Esophagus squamous epithelium (tissue), 5 donors: ENCODE results near the gene SPTLC2. TPM values are rescaled to one million over a fixed set of nuclear protein-coding genes. Genes with fewer than 3 reads are reported as not detected.
"Not testable (repeated sequence)": the region's sequence is repeated elsewhere in the genome, so short reads cannot be mapped to it uniquely, and the experiment has no call there.

ENCODE experiments used
- DNase-seq: peaks from one replicate; lab custom pipeline; 2025; lab: John Stamatoyannopoulos, UW
- H3K27ac ChIP-seq, 4 donors: fragments of 200-600 bp; sonication (generic); one replicate each; pipeline ENCODE4 v1.5.1; 2016 to 2019; ENCODE audit warnings: mild to moderate bottlenecking in 1 of 4
- H3K27me3 ChIP-seq, 4 donors: fragments of 200-600 bp; sonication (generic); 1 replicate in 3 of 4; 2 replicates in 1 of 4; pipeline versions ENCODE4 v1.5.1 to v1.6.0; 2017 to 2021; ENCODE audit warnings: antibody characterized with exemption in 1 of 4
- H3K36me3 ChIP-seq, 3 donors: fragments of 200-600 bp; sonication (generic); one replicate each; pipeline ENCODE4 v1.5.1; 2016 to 2019
- H3K4me1 ChIP-seq, 3 donors: fragments of 200-600 bp; sonication (generic); one replicate each; pipeline ENCODE4 v1.5.1; 2017 to 2019
- H3K4me3 ChIP-seq, 4 donors: fragments of 200-600 bp; sonication (generic); 1 replicate in 3 of 4; 2 replicates in 1 of 4; pipeline ENCODE4 v1.5.1; 2016 to 2019; ENCODE audit warnings: mild to moderate bottlenecking in 2 of 4, moderate library complexity in 1 of 4
- H3K9me3 ChIP-seq, 3 donors: fragments of 200-600 bp; sonication (generic); one replicate each; pipeline ENCODE4 v1.5.1; 2016 to 2019
- CTCF ChIP-seq, 6 experiments: fragments of 450-650 bp in 4 of 6; fragments of 200-600 bp in 2 of 6; sonication (generic) in 2 of 6; IDR thresholded peaks; one replicate each; pipeline ENCODE4 v1.5.1; 2016 to 2019; ENCODE audit warnings: antibody characterized with exemption in 6 of 6, mild to moderate bottlenecking in 4 of 6, moderate library complexity in 4 of 6
- POLR2A ChIP-seq, 4 donors: fragments of 450-650 bp; IDR thresholded peaks; one replicate each; pipeline ENCODE4 v1.6.1; 2017; ENCODE audit warnings: antibody characterized with exemption in 4 of 4, mild to moderate bottlenecking in 4 of 4, moderate library complexity in 3 of 4
- WGBS, 2 donors: methylation state at CpG; one replicate each; pipeline ENCODE4 v1.1.5; 2018; 5-methylcytosine and 5-hydroxymethylcytosine counted together
- intact Hi-C: fragments of 100-400 bp; cut with DNase I; formaldehyde crosslinking; loops from one replicate; pipeline ENCODE4 v1.15.0; 2022
- total RNA-seq, 4 donors: library from RNA; depleted of rRNA; stranded (reverse); fragments of >200 nt; gene quantifications; one replicate each; pipeline ENCODE4 v1.1.0, GENCODE V29; 2016
- donor health status: DM: yes; HTN: yes; CAD: no.

The SPTLC2 gene
- total RNA-seq, 4 donors from 2014 or later: 35.1 to 50.5 (median 39.9) TPM

DNA sequence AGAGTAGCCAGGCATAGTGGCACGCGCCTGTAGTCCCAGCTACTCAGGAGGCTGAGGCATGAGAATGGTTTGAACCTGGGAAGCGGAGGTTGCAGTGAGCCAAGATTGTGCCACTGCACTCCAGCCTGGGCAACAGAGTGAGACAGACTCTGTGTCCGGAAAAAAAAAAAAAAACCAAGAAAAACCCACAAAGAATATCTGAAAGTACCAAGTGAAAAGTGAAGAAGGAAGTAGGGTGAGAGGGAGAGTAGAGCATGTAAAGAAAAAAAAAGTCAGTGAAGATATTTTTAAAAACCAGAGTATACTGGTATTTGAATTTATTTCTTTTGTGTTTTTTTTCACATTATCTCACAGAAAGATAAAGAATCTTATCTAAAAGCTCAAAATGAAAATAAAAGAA is 74.5 kb downstream of the SPTLC2 start:
- intact Hi-C loops: loop anchor here (10.0 kb wide), 1 partner anchor 77 kb away; no protein-coding TSS in a partner anchor
- Histone ChIP-seq H3K27me3 (no peaks in the 10 kb centered on the region), H3K36me3 (peaks cover 0 to 76% (median 3%) of the 10 kb centered on the region in 3 donors), H3K4me3 (no peak overlapping the region), H3K9me3 (no peaks in the 10 kb centered on the region), H3K4me1 (peaks cover 0 to 17% (median 9%) of the 10 kb centered on the region in 3 donors), H3K27ac (peak overlapping the region; percentile 3 to 69 (median 56))
- DNase-seq: no peak
- 92 to 95% methylated on average over 2 to 3 of the region's 4 CpGs for WGBS, 2 donors
- TF ChIP-seq POLR2A (IDR thresholded peaks at IDR 0.05) (no peak), CTCF (IDR thresholded peaks at IDR 0.05) (no peak)

- DNase-seq, H3K27me3 ChIP-seq, intact Hi-C loops, H3K4me3 ChIP-seq, H3K4me1 ChIP-seq, H3K9me3 ChIP-seq, H3K27ac ChIP-seq: not testable (repeated sequence)
- 88 to 95% methylated on average over 5 of the region's 5 CpGs for WGBS, 2 donors
- peaks cover 0 to 48% (median 0%) of the 10 kb centered on the region in 3 donors for H3K36me3 ChIP-seq
These were observed 79.5 kb downstream of the SPTLC2 start for GRCh38 chr14:77536951-77537350.

- peaks cover 0 to 6% (median 0%) of the 10 kb centered on the region in 3 donors for H3K4me1 ChIP-seq
- no peaks in the 10 kb centered on the region for H3K9me3 ChIP-seq
- intact Hi-C loops: no loop called here
- peaks cover 0 to 28% (median 0%) of the 10 kb centered on the region in 3 donors for H3K36me3 ChIP-seq
- no peak overlapping the region for H3K4me3 ChIP-seq
- no peak for DNase-seq
- no peak overlapping the region for H3K27ac ChIP-seq
- no peak for TF ChIP-seq POLR2A (IDR thresholded peaks at IDR 0.05)
- TF ChIP-seq CTCF (IDR thresholded peaks at IDR 0.05): no peak
- no peaks in the 10 kb centered on the region for H3K27me3 ChIP-seq
These were observed 85.4 kb downstream of the SPTLC2 start for GRCh38 chr14:77531071-77531470.

GRCh38 chr14:77529963-77530362 is 86.5 kb downstream of the SPTLC2 start:
- no peak overlapping the region for H3K27ac ChIP-seq
- intact Hi-C loops: no loop called here
- no peaks in the 10 kb centered on the region for H3K9me3 ChIP-seq
- H3K4me1 ChIP-seq: peaks cover 0 to 6% (median 0%) of the 10 kb centered on the region in 3 donors
- no peaks in the 10 kb centered on the region for H3K27me3 ChIP-seq
- no peak overlapping the region for H3K4me3 ChIP-seq
- peaks cover 0 to 17% (median 0%) of the 10 kb centered on the region in 3 donors for H3K36me3 ChIP-seq
- DNase-seq: no peak
- no peak for TF ChIP-seq CTCF (IDR thresholded peaks at IDR 0.05)
- no peak for TF ChIP-seq POLR2A (IDR thresholded peaks at IDR 0.05)

DNA sequence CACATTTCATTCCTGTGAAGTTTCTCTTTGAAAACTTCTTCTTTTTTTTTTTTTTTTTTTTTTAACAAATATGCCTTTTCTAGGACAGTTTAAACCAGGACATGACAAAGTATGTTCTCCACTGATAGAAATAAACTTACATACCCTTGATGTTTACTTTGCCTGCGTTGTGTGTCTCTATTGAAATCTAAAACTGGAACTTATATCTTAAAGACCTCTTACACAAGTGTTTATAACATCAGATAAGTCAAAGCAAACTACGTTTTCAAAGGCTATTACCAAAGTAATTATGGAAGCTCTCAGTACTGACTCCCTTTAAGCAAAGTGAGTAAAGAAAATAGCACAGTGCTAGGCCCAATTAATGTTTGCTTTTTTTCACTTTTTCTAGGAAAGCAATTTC is 87.2 kb downstream of the SPTLC2 start:
- intact Hi-C loops: no loop called here
- DNase-seq: no peak
- H3K4me3 ChIP-seq: no peak overlapping the region
- WGBS, 2 donors: 76 to 85% methylated on average over 2 of the region's 2 CpGs
- no peaks in the 10 kb centered on the region for H3K9me3 ChIP-seq
- no peak for TF ChIP-seq POLR2A (IDR thresholded peaks at IDR 0.05)
- no peak for TF ChIP-seq CTCF (IDR thresholded peaks at IDR 0.05)
- H3K27ac ChIP-seq: no peak overlapping the region
- H3K4me1 ChIP-seq: peaks cover 0 to 6% (median 0%) of the 10 kb centered on the region in 3 donors
- H3K27me3 ChIP-seq: no peaks in the 10 kb centered on the region
- H3K36me3 ChIP-seq: peaks cover 0 to 15% (median 0%) of the 10 kb centered on the region in 3 donors

DNA sequence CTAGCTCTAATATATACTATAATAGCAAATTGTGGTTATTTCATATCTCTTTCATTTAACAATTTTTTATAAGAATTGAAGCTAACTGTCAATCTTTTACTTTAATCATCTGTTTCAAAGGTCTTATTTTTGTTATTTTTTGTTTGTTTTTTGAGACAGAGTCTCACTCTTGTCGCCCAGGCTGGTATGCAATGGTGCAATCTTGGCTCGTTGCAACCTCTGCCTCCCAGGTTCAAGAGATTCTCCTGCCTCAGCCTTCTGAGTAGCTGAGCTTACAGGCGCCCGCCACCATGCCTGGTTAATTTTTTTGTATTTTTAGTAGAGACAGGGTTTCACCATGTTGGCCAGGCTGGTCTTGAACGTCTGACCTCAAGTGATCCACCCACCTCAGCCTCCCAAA is 87.7 kb downstream of the SPTLC2 start:
- H3K4me1 ChIP-seq, H3K27ac ChIP-seq, DNase-seq, H3K27me3 ChIP-seq, H3K9me3 ChIP-seq, H3K4me3 ChIP-seq, intact Hi-C loops: not testable (repeated sequence)
- WGBS, 2 donors: 86 to 88% methylated on average over 5 of the region's 5 CpGs
- H3K36me3 ChIP-seq: peaks cover 0 to 13% (median 0%) of the 10 kb centered on the region in 3 donors
